ENCODE data around the gene LHX4. TPM values are rescaled to one million over a fixed set of nuclear protein-coding genes. Genes with fewer than 3 reads are reported as not detected.
A peak's percentile ranks its signal among the peaks of the same experiment; 100 is the strongest.

Gene LHX4
- total and polyA plus RNA-seq, 2 donors from 2014 or later = 0.37 TPM; not detected in 1

- Histone ChIP-seq H3K9ac (ENCODE audit: low read length in 3 of 3) (no peak overlapping the region), H3K4me1 (ENCODE audit: control insufficient read depth in 2 of 3, insufficient read depth in 2 of 3, low read depth in 1 of 3, low read length in 3 of 3) (peaks cover 0 to 15% (median 0%) of the 10 kb centered on the region in 3 donors), H3K36me3 (ENCODE audit: control insufficient read depth in 2 of 3, insufficient read depth in 3 of 3, low read length in 3 of 3) (no peaks in the 10 kb centered on the region), H3K27me3 (ENCODE audit: control insufficient read depth, insufficient read depth, low read length) (no peaks in the 10 kb centered on the region), H3K9me3 (ENCODE audit: control insufficient read depth in 2 of 3, insufficient read depth in 1 of 3, low read length in 3 of 3) (no peaks in the 10 kb centered on the region), H3K4me3 (ENCODE audit: low read length in 3 of 3) (no peak overlapping the region), H3K27ac (ENCODE audit: low read depth in 2 of 2, low read length in 2 of 2) (peak overlapping the region; percentile 47 to 63)
- DNase-seq = no peak
- no peak for FAIRE-seq
- TF ChIP-seq CTCF (IDR thresholded peaks at IDR 0.05; ENCODE audit: borderline replicate concordance, extremely low read depth, insufficient read depth) = no peak
- intact Hi-C loops (cut with DNase I) = no loop called here
Observed at GRCh38 chr1:180291004-180291403, 60.9 kb downstream of the LHX4 start.

GRCh38 chr1:180294711-180295110 is 64.6 kb downstream of the LHX4 start:
- Histone ChIP-seq H3K27me3 (ENCODE audit: control insufficient read depth, insufficient read depth, low read length) (no peaks in the 10 kb centered on the region), H3K4me1 (ENCODE audit: control insufficient read depth in 2 of 3, insufficient read depth in 2 of 3, low read depth in 1 of 3, low read length in 3 of 3) (peaks cover 0 to 7% (median 0%) of the 10 kb centered on the region in 3 donors), H3K9me3 (ENCODE audit: control insufficient read depth in 2 of 3, insufficient read depth in 1 of 3, low read length in 3 of 3) (no peaks in the 10 kb centered on the region), H3K9ac (ENCODE audit: low read length in 3 of 3) (no peak overlapping the region), H3K36me3 (ENCODE audit: control insufficient read depth in 2 of 3, insufficient read depth in 3 of 3, low read length in 3 of 3) (no peaks in the 10 kb centered on the region), H3K27ac (ENCODE audit: low read depth in 2 of 2, low read length in 2 of 2) (no peak overlapping the region), H3K4me3 (ENCODE audit: low read length in 3 of 3) (no peak overlapping the region)
- FAIRE-seq (no peak), DNase-seq (no peak)
- intact Hi-C loops (cut with DNase I) = no loop called here
- TF ChIP-seq CTCF (IDR thresholded peaks at IDR 0.05; ENCODE audit: borderline replicate concordance, extremely low read depth, insufficient read depth) = no peak

GRCh38 chr1:180295999-180296398 is 65.9 kb downstream of the LHX4 start:
- H3K4me1 ChIP-seq (ENCODE audit: control insufficient read depth in 2 of 3, insufficient read depth in 2 of 3, low read depth in 1 of 3, low read length in 3 of 3) = peaks cover 0 to 7% (median 0%) of the 10 kb centered on the region in 3 donors
- TF ChIP-seq CTCF (IDR thresholded peaks at IDR 0.05; ENCODE audit: borderline replicate concordance, extremely low read depth, insufficient read depth) = no peak
- DNase-seq (no peak), FAIRE-seq (no peak)
- no peaks in the 10 kb centered on the region for H3K9me3 ChIP-seq (ENCODE audit: control insufficient read depth in 2 of 3, insufficient read depth in 1 of 3, low read length in 3 of 3)
- intact Hi-C loops (cut with DNase I) = no loop called here
- no peaks in the 10 kb centered on the region for H3K27me3 ChIP-seq (ENCODE audit: control insufficient read depth, insufficient read depth, low read length)
- peak overlapping the region; percentile 44 to 56 for H3K27ac ChIP-seq (ENCODE audit: low read depth in 2 of 2, low read length in 2 of 2)
- H3K9ac ChIP-seq (ENCODE audit: low read length in 3 of 3) = no peak overlapping the region
- H3K36me3 ChIP-seq (ENCODE audit: control insufficient read depth in 2 of 3, insufficient read depth in 3 of 3, low read length in 3 of 3) = no peaks in the 10 kb centered on the region
- no peak overlapping the region for H3K4me3 ChIP-seq (ENCODE audit: low read length in 3 of 3)
